GM19467 (cell line): Measurements from ENCODE around the gene PNPLA7.
"Not testable (repeated sequence)": the region's sequence is repeated elsewhere in the genome, so short reads cannot be mapped to it uniquely, and the experiment has no call there.

Source experiments
- ATAC-seq: cut with Tn5 transposase; IDR thresholded peaks from one replicate; pipeline ENCODE4 v1.9.1; 2021; ENCODE audit warnings: mild to moderate bottlenecking, moderate library complexity; ENCODE audit not compliant: unreplicated experiment

The PNPLA7 gene

DNA sequence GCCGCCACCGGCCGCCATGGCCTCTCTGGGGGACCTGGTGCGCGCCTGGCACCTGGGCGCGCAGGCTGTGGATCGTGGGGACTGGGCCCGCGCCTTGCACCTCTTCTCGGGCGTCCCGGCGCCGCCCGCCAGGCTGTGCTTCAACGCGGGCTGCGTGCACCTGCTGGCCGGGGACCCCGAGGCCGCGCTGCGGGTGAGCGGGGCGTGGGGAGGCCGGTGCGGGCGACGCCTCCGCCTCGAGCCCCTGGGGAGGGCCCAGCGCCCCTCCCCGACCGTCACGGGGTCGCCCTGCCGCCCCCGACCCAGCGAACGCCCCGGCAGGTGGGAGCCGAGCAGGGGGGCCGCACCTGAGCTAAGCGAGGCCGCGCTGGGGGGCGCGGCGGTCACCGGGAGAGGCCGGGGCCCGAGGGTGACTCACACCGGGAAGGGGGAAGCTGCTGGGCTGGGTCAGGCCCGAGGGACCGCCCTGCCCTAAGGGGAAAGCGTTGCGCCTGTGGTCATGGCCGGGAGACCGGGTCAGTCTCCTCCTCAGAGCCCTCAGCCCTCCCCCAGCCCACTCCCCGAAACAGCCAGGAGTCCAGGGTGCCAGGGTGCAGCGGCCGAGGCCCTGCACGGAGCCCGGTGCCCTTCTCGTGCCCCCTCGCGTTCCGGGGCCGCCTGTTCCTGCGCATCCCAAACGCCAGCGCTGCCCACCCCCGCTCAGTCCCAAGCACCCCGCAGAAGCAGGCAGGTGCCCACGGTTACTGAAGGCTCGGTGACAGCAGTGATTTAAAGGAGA is 126.5 kb downstream of the PNPLA7 start:
- no peak for ATAC-seq

DNA sequence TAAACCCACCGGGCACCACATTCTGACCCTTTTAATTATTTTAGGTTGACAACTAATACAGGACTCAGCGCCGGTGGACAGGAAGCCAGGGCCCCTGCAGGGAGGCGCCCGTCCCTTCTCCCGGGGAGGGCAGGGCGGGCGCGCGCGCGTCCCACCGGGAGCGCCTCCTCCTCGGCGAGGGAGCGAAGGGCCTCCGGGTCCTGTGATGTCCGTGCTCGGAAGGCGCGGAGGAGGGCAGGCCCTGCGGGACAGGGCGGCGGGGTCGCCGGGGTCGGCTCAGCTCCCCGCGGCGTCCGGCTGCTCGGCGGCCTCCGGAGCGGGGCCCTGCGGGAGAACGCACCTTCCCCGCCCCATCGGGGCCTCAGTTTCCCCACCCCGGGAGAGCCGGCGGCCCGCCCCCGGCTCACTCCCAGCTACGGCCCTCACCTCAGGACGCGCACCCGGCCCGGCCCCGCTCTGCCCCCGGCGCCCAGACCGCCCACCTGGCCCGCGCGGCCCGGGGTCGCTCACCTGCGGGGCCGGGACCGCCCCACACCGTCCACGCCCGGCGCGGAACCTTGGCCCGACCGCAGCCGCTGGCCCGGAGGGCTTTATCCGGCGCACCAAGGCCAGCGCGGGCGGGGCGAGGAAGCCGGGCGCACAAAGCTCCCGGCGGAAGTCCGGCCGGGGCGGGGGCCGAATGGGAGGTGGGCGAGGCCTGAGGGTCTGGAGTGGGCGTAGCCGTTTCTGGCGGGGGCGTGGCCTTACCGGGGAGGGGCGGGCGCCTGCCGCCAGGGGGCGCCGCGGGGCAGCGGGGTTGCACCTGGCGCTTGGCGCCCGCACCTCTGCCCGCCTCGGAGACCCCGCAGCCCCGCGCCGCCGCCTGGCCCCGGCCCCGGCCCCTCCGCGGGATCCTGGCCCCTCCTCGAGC is 127.3 kb downstream of the PNPLA7 start, which contains the start of the genes EXD3 and NOXA1:
Gene EXD3 (minus strand): TSS at position 559 of the 910 bp plus-strand sequence. CDS start 27,805 bp downstream, outside the sequence.
Gene NOXA1 (plus strand): TSS at position 790 of the 910 bp plus-strand sequence. CDS start 137 bp downstream, outside the sequence.
- ATAC-seq, result peak; percentile 80

DNA sequence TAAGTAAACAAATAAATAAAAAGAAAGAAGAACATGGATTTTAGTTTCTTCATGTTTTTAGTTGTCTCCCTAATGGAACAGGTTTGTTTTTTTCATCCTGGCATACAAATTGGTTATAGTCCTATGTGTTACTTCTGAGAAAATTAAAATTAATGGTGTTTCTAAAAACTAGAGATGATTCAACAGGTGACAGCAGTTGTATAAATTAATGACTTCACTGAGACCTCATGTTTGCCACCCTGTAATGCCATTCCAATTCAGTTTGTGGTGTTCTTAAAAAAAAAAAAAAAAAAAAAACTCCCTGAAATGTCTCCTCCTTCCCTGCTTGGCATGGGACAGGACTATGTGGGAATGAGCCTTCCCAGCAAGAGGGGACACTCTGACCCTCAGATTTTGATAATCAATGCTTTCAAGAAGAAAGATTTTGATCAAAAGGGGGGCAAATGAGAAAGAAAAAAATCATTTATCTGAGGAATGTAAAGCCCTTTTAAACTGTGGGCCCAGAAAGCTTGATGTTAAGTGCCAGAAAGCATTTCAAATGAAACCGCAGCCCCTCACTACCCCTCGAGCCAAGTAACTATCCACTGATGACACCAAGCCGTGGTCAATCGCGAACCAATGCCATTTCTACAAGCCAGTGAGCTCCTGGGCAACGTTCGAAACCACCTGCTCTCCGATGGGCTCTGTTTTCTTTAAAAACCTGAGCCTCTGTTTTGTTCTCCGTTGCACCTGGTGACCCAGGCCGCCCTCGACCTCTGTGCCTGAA is 128.2 kb downstream of the PNPLA7 start:
- no peak for ATAC-seq

DNA sequence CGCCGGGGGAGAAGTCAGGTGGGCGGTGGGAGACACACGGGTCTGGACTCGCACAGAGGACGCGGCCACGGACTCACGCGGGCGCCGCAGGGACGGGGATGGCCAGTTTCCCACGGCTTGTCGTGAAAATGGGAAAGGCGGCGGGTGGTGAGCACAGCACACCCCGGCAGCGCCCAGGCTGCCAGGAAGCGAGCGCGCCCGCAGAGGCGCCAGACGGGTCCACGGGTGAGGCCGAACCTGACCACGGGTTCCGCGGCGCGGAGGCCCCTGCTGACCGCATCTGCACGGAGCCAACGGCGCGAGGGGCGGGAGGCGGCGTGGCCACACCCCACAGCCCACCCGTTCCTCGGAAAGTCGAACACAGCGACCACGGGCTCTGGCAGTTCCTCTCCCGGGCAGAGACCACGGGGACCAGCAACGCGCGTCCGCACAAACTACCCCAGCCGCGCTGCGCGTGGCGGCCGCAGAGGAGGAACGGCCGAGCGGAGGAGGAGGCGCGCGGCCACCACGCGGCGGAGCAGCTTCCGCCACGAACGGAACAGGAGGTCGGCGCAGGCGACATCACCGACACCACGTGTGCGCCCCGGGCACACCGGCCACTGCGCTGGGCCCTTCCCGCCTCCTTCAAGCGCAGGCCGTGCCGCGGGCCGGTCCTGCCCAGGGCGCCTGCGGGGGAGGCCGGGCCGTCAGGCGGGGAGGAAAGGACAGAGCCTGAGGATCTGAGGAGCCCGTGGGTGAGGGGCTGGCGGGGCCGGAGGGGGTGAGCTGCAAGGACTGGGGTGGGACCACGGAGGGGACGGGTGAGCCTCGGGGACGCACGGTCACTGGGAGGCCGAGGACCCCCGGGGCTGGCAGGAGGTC is 132.8 kb downstream of the PNPLA7 start:
- no peak for ATAC-seq

DNA sequence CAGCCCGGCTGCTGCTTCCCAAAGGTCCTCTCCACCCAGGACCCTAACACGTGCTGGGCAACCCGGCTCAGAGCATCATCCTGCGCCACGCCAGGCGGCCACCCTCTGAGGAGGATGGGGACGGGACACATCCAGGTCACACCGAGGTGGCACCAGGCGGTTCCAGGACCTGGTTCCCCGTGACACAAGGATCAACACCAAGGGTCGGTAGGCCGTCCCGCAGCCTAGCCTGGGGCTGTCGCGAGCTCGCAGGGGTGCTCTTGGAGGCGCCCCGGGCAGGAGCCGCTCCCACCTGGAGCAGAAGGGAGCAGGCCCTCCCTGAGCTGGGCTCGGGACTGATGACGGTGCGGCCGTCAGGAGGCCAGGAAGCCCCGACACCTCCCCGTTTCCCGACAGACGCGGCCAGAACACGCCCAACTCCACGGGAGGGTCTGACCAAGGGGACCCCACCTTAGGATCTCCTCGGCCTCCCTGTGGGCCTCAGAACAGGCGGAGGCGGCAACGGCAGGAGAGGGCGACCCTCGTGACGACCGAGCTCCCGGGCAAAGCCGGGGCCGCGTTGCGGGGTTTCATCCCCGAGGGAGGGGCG is 133.5 kb downstream of the PNPLA7 start:
- ATAC-seq, result no peak

DNA sequence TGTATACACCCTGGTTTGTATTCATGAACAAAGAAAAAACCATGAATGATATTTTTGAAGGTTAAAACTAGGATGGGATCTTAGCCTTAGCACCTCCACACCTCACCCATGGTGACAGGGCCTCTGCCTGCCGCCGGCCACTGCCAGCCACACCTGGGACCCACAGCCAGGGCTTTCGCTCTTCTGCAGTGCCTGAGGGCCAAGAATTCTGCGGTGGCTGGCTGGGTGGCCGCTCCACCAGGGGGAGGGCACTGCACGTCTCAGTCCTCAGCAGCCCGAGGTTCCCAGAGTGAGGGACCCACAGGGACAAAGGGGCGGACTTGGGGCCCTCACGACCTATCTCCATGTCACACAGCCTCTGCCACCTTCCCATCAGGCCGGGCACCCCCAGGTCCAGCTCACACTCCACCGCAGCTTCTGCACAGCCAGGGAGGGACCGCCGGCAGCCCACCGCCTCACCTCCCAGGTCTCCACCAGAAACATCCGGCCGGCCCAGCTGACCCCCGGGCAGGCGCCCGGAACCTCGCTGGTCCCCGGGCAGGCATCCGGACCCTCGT is 134.1 kb downstream of the PNPLA7 start:
- no peak for ATAC-seq

DNA sequence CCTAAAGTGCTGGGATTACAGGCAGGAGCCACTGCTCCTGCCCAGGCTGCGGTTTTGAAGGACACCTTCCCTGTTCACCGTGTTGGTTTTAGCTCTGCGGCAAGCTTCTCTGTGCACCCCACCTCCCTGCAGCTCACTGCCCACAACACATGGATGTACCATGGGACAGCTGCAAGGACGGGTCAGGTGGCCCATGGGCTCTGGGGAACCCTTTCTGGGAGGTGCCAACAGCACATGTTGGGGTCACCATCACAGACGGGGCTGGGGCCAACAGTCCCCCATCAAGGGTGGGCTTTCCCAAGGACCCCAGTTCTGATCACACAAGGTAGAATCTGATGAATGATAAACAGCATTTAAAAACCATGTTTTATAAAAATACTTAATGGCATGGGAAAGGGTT is 134.8 kb downstream of the PNPLA7 start:
- ATAC-seq, result no peak

DNA sequence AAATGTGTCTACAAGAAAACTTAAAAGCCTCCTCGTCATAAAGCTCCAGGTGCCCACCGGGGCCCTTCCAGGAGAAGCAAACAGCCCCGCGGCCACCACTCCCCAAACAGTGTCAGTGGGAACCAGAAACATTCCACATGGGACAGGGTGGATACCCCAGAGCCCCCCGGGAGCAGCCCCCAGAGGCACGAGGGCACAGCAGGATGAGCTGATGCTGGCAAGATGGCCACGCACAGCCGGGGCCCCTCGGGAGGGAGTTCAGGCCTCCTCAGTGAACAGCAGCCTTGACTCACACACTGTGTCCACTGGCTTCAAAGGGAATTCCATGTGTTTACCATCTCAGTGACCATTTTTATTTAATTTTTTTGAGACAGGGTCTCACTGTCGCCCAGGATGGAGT is 137.8 kb downstream of the PNPLA7 start:
- no peak for ATAC-seq

DNA sequence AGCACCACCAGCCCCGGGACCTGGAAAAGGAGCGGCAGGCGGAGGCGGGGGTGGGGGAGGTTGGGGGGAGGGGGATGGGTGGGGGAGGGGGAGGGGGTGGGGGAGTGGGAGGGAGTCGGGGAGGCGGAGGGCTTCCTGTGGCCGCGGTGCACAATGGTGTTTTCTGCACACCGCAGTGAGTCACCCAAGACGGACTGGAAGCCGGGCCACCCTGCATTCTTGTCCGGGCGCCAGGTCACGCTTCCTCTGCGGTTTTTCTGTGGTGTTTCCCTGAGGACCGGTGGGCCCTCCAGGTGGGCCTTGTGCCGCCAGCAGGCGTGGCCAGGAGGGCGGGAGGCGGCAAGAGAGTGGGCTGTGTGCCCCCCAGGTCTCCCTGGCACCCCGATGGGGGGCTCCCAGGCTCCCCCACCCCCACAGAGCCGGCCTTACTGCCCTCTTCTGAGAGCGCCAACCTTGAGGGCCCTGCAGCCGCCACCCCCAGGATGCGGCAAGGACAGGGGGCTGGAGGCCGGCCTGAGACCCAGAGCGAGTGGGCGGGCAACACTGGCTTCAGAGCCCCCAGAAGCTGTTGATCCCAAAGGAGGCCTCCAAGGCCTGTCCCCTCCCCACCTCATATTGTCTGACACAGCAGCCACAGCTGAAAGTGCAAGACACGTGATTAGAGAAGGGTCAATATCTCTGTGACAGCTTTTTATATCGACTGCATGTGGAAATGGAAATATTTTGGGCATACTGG is 138.4 kb downstream of the PNPLA7 start:
- ATAC-seq, result no peak

DNA sequence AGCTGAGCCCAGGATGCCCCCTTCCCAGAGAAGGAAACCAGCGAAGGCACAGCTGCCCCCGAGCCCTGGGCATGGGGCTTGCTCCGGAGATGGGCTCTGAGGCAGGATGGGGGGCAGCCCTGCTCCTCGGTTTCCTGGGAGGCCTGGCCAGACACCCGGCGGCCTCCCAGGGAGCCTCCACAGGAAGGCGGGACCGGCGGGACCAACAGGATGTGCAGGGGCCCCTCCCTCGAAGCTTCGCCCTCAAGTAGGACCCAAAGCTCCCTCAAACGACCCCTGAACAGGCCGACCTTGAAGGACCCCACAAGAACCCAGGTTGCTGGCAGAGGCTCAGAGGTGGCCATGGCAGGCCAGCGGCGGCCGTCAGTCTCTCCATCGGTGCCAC is 138.9 kb downstream of the PNPLA7 start:
- no peak for ATAC-seq

DNA sequence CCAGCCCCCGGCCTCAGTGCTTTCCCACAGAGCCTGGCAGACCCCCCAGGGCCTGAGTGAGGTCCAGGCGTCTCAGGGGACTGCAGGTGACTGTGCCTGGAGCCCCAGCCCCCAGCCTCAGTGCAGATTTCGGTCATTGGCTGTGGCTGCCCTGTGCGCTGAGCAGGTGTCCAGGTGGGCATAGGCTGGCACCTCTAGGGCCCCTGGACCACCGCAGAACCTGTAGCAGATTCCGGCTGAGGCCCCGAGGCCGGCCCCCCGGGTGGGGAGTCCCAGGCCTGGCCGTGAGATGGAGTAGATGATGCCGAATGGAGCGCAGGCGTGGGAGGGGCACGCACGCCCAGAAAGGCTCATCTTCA is 139.3 kb downstream of the PNPLA7 start:
- ATAC-seq, result no peak

DNA sequence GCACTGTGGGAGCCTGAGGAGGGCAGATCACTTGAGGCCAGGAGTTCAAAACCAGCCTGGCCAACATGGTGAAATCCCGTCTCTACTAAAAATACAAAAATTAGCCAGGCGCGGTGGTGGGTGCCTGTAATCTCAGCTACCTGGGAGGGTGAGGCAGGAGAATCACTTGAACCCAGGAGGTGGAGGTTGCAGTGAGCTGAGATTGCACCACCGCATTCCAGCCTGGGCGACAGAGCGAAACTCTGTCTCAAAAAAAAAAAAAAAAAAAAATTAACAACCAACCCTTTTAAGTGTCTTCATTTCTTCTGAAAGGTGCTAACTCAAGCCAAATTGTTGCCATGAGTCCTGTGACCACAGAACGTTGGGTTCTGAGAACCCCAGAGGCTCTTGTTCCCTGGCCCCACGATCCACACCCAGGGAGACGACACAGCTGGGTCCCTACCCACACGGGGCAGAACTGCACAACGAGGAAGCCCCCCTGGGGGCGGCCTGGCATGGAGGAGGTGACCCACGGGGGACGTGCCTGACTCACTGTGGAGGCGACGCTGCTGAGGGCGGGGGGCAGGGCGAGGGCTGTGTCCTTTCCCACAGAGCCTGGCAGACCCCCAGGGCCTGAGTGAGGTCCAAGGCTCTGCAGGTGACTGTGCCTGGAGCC is 139.8 kb downstream of the PNPLA7 start:
- not testable (repeated sequence) for ATAC-seq
